RKO (cell line): ENCODE results near the gene ZNF777.
"Not testable (repeated sequence)": the region's sequence is repeated elsewhere in the genome, so short reads cannot be mapped to it uniquely, and the experiment has no call there.

Experiments used
- DNase-seq: peaks from one replicate; pipeline ENCODE4 v3.0.0-alpha.2; 2016; ENCODE audit warnings: low spot score

Gene ZNF777

DNA sequence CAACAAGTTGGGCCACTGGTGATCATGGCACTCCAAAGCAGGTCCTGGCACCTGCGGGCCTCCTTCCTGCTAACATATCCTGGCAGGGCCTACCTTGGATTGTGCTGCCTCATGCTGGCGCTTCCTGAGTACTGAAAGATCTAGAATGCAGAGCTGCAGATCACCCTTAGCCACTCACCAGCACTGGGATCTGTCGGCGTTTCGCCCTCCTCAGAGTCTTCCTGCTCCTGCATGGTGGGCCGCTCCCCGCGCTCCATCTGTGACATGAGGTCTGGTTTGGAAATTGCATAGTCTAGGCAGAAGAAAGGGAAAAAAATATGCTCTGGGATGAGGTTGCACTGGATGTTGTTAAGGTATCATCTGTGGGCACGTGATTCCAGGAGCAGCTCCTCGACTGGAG is 10.0 kb downstream of the ZNF777 start:
- no peak for DNase-seq

DNA sequence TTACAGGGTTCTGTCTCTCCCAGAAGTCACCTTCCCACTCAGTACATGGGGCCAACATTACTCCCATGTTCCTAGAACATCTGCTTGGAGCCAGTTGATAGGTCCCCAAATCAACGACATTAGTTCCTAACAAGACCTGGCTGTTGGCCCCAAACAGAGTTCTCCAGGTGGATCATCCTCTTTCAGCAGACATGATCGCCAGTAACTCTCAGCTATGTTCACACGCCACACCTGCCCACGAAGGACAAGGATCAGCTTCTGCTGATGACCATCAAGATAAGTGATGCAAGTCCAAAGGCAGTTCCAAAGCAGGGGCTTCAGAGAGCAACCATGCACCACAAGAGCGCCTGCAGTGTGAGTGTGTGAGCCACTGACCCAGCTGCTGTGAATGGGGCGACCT is 11.0 kb downstream of the ZNF777 start:
- no peak for DNase-seq

DNA sequence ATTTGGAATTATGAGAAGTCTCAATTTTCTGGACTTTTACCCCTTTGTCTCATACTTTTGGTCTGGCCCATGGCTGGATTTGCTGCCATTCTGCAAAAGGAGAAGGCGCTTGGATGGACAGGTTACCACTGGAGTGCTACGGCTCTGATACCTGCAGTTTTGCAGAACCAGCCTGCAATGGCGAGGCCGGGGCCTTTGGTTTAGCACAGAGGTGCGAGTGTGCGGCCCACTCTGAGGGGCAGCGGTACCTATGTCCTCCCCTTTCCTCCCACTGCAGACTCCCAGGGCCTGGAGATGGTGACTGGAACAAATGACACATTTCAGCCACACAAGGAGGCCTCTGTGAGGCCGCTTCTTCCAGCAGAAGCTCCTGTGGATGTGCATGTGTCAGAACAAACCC is 11.9 kb downstream of the ZNF777 start:
- DNase-seq, result no peak

DNA sequence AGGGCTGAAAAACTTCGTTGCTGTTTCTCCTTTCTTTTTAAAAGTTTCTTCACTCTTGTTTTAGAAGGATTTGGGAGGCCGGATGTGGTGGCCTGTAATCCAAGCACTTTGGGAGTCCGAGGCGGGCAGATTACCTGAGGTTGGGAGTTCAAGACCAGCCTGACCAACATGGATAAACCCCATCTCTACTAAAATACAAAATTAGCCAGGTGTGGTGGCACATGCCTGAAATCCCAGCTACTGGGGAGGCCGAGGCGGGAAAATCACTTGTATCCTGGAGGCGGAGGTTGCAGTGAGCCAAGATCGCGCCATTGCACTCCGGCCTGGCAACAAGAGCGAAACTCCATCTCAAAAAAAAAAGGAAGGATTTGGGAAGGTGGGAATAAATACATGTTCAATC is 14.8 kb downstream of the ZNF777 start:
- not testable (repeated sequence) for DNase-seq

DNA sequence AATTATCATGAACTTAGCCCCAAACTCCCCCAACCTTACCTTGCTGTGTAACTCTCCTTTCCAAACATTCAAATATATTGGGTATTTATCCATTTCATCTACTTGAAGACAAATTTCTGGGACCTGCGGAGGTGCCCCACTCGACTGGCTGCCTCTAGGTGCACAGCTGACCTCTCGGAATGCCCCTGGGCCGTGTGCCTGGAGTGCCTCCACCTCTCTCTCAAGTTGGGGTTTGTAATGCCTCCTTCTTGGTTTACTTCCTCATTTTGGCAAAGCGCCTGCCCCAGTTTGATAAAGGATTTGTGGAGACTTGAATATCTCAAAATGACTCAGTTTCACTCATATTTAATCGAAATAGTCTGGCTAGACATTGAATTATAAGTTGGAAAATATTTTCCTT is 16.6 kb downstream of the ZNF777 start:
- DNase-seq, result no peak

DNA sequence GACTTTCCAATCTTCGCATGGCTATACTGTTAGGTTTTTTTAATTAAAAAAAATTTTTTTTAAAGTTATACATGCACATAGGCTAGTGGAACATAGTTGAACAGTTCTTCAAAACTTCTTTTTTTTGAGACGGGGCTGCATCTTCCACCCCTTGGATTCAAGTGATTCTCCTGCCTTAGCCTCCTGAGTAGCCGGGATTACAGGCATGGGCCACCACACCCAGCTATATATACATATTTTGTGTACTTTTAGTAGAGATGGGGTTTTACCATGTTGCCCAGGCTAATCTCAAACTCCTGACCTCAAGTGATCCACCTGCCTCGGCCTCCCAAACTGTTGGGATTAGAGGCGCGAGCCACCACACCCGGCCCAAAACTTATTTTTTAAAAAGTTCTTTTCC is 17.3 kb downstream of the ZNF777 start:
- no peak for DNase-seq

DNA sequence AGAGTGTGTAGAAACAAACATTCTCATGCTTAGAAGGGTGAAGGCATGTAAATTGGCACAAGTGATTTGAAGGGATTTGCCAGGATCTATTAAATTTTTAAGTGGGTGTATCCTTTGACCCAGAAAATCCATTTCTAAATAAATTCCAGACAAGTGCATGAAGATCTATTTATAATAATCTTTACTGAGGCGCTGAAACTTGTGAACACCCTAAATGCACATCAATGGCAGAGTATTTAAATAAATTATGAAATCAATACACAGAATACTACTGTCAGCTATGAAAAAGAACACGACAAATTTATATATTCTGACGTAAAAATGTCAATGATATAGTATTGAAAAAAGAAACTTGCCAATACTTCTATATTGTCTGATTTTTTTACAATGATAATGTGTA is 17.9 kb downstream of the ZNF777 start:
- no peak for DNase-seq

DNA sequence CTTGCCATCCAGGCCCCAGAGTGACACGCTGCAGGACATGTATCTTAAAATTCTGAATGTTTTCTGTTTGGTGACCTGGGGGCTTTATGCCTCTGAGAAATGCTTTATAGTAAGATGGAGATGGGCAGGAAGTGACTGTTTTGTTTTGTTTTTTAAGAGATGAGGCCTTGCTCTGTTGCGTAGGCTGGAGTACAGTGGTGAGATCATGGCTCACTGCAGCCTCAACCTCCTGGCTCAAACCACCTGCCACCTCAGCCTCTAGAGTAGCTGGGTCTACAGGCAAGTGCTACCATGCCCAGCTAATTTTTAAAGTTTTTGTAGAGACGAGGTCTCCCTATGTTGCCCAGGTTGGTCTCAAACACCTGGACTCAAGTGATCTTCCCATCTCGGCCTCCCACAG is 20.6 kb downstream of the ZNF777 start:
- no peak for DNase-seq

DNA sequence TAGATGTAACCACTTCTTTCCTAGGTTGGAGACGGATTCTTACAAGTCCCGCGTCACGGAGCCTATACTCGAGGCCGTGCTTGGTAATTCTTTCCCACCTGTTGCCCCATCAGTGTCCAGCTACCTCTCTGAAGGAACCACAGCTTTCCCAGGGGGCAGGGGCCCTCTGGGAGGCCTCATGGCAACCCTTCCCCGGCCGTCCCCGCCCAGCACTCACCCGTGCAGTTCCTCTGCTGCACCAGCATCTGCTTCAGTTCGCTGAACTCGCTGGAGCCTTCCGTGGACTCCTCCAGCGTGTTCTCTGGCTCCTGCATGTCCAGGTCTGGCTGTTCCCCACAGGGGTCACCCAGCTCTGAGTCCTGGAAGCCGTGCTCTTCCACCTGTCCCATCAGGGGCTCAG is 24.5 kb downstream of the ZNF777 start:
- no peak for DNase-seq

DNA sequence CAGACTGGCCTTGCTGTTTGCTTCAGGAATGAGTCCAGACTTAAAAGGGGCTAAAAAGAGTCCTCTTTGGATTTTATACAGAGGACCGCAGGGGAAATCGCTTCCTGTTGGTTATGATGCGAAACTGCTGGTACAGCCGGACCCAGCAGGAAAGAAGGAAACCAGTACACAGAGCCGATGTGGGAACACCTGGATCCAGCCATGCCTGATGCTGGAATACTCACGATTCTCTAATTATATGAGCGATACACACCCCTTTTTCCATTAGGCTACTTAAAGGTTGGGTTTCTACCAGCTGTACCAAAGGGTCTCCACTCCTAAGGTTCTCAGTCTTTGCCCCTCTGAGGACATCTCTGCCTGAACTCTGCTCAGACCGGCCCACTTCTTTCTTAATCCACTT is 27.7 kb downstream of the ZNF777 start:
- DNase-seq, result no peak

DNA sequence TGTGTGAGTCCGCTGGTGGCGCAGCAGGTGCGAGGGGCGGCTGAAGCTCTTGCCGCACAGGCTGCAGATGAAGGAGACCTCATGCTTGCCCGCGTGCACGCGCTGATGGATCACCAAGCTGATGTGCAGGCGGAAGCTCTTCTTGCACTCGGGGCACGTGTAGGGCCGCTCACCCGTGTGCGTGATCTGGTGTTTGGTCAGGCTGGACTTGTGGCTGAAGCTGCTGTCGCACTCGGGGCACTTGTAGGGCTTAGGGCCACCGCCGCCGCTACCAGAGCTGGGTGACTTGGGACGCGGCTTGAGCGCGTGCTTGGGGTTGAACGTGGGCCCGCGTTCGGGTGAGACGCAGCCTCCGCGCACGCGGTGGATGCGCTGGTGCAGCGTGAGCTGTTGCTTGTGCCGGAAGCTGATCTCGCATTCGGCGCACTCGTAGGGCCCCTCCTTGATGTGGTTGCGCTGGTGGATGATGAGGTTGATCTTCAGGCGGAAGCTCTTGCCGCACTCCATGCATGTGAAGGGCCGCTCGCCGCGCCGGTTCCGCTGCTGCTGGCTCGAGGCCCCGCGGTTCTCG is 28.7 kb downstream of the ZNF777 start:
- no peak for DNase-seq

DNA sequence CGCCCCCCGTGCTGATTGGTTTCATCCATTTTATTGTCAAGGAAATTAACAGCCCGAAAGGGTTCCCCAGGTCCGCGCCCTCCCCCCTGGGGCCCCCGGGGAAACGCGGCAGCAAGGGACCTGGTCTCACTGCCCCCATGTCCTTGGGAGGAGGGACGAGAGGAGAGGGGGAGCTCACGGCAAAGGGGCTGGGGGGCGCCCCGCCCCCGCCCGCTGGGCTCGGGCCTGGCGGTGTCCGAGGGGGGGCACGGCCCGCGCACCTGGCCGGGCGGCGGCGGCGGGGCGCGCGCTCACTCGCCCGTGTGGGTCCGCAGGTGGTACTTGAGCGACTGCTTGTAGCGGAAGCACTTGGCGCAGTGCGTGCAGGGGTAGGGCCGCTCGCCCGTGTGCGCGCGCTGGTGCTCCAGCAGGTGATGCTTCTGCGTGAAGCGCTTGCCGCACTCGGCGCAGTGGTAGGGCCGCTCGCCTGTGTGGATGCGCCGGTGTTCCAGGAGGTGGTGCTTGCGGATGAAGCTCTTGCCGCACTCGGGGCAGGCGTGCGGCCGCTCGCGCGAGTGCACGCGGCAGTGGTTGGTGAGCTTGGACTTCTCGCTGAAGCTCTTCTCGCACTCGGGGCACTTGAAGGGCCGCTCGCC is 29.3 kb downstream of the ZNF777 start:
- no peak for DNase-seq

DNA sequence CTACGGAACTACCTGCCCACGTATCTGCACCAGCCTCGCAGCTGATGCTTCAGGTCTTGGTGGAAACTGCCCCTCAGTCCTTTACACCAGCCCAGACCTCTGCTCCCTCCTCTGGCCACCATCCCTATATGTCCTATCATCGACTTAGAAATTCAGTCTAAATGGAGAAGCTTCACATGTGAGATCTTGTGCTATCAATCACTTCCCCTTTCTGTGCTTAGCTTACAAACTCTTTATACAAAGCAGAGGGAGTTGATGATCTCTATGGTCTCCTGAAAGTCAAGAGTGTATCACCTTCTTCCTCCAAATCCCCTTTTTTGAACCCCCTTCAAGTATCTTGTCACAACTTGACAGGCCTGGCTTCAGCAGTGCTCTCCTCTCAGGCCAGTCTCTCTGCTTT is 30.7 kb downstream of the ZNF777 start:
- DNase-seq, result no peak

DNA sequence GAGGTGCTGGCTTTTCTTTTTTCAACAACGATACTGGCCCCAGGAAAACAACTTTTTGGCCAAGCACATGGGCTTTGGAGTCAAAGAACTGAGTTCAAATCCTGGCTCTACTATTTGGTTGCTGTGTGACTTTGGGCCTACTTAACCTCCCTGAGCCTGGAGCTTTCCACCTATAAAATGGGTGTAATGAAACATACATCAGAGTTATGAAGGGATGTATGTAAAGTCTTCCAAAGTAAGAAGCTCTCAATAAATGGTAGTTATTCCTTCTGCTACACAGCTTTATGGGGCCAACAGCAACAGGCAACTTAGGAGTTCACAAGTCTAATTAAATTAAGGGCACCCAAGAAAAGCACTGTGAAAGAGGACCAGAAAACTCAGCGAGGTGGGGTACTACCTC is 33.0 kb downstream of the ZNF777 start:
- DNase-seq, result no peak

DNA sequence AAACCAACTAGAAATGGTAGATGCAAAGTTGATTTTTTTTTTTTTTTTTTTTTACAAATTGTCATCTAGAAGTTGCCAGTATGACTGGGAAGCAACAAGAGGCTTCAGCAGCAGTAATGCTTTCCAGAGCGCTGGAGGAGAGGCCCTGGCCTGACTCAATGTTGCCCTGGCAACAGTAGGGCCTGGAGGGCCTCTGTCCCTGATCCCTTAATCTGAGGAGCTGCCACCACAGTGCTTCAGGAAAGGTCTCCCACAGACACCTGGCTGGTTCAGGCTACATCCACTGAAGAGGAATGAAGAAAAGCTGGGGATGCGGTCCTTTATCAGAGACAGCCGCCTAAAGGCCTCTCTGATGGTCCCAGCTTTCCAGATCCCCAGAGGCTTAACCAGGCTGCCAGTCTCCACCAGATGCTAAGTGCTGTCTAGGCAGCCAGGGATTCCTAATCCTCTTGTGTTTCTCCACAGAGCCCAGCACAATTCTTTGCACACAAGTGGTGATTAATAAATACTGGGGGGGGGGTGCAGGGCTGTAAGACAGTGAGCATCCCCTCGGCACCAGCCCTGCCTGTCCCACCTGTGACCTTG is 33.7 kb downstream of the ZNF777 start:
- DNase-seq, result no peak

DNA sequence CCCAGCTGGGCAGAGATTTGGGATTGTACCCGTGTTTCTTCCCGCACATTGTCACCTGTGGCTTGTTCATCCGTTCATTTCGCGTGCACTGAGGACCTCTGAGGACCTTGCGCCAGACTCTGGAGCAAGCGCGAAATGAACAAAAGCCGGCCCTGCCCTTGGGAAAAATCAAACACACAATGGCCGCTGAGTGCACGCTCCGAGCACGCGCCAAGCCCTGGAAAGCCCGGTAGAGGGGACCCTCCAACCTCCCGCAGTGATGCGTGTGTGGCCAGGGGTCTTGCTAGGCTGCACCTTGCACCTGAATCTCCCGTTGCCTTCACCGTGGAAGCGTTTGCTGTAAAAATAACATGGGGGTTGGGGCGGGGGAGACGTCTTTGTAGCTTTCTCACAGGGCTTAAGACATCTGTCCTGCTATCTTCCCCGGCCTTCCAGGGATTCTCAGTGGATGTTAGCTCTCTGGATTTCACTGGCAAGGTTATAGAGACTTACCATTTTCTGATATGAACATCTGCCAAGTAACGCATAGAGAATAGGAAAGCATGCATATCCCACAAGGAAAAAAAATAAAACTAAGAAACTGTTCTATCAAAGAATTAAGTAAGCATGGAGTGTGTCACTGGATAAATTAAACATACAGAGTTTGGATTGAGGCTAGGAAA is 37.3 kb downstream of the ZNF777 start:
- no peak for DNase-seq

DNA sequence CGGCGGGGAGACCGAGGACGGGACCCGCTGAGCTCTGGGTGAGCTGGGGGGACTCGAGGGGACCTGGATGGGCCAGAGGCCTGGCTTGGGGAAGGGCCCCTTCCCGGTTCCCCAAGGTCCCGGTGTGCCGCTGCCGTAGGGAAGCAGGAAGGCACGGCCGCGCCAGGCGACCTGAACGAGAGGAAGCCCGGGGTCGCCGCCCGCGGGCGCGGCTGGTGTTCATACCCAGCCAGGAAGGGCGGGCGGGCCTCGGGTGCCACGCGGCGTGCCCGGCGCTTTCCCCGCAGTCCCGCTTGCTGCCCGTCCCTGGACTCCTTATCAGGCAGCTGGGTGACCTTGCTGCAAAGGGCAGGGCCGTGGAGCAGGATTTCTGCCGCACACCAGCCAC is 38.0 kb downstream of the ZNF777 start:
- DNase-seq, result no peak

DNA sequence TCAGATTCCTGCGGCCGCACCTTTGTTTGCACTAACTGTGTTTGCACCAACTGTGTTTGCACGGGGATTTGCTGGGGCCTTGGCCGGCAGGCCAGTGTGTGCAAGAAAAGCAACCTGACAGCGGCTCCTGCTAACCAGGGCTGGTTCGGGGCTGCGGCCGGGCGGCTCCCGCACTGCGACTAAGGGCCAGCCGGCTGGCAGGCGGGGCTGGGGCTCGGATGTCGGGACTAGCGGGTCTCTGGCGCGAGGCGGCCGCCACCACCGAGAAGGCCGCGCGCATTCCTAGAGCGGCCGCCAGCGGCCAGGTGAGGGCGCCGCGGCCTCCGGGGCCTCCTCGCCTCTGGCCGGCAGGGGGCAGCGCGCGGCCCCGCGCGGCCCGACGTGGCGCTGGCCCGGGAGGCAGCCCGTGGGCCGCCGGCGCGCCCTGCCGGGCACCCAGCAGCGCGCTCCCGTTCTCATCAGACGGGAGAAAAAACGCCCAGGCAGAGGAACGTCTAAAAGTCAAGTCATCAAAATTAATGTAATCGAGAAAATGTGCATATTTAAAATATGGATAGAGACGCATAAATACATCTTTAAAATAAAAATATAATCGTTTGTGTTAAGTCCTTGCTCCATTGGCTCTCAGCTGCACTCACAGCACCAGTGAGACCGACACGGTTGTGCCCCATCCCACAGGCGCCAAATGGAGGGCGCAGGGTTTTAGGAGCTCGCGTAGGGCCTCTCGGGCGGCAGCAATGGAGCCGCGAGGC is 38.5 kb downstream of the ZNF777 start:
- DNase-seq, result peak; percentile 76

DNA sequence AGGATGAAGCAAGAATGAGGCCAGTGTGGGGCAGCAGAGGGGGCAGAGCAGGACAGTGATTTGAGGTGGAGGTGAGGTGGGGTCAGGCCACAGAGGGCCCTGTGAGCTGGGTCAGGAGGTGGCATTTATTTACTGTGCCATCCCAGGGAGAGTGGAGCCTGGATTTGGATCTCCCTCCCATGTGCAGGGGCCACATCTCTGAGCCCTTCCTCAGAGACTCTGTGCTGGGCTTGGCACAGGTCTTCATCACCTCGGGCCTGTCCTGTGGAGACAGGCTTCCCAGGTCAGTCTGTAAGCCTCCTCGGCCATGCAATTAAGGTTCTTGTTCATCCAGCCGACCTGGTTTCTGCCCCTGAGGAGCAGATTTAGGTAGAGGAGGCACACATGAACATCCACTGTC is 40.9 kb downstream of the ZNF777 start:
- no peak for DNase-seq

DNA sequence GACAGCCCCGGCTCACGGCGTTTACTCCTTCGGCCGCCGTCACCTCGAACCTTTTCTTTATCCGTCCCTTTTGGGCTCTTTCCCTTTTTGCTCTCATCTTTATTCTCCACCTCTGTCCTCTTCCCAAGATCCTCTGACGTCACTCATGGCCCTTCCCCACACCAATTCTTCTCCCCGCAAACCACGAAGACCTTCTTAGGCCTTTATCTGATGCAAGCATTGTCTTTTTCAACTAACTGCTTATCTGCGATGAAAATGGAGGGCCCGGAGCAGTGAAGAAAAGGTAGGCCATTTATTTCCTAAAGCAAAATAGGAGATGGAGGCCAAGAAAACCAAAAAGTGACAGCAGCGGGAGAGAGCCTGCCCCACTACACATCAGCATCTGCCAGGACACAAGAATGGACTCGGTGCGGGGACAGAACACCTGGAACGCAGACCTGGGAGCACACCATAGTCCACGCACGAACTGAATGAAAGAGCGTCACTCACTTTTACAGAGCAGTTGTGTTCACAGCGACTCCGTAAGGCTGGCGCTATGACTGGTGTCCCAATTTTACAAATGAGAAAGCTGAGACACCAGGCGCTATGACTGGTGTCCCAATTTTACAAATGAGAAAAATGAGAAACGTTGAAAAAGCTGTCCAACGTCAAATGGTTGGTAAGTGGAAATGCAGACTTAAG is 45.3 kb downstream of the ZNF777 start:
- no peak for DNase-seq

DNA sequence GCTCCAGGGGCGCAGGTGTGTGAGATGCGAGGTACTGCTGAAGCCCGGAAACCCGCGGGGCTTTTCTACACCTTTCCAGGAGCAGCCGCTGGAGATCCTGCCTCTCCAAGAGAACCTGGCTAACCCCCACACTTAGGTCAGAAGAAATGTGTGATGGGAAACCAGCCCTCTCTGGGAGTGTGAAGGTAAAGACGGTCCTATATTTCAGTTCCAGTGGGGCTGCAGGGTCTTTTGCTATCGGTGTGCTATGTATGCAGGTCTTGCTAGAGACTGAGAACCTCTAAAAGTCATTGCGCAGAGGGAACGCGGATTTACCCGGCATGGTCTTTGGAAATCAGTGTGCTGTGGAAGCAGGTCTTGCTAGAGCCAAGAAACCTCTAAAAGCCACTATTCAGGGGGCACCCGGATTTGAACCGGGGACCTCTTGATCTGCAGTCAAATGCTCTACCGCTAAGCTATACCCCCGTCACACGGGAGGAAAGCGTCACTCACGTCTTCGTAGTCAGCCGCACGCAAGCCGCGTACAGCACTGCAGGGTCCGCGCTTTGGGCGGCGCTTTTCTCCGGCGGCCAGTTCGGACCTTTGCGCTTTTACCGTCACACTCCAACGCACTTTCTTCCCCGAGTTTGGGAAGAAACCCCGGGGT is 46.0 kb downstream of the ZNF777 start:
- DNase-seq, result no peak

DNA sequence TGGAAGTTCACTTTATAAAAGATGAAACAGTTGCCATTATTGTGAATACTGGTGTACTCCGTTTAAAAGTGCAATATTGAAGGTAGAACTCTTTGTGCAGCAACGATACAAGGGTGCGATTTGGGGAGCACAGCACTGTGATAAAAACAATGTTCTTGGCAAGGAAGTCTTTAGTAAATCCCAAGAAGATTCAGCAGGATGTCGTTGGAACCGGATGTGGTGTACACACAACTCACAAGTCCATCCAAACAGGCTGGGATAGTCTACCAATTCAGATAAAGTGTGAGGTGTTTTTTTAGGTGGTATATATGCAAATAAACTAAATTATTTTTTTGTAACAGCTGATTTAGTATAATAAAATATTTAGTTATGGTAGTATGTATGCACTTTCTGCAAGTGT is 46.7 kb downstream of the ZNF777 start:
- no peak for DNase-seq
